HG02943 (cell line): Measurements from ENCODE around the gene SPTBN4.
"Not testable (repeated sequence)": the region's sequence is repeated elsewhere in the genome, so short reads cannot be mapped to it uniquely, and the experiment has no call there.

Experiments used
- ATAC-seq: cut with Tn5 transposase; IDR thresholded peaks from one replicate; pipeline ENCODE4 v1.9.1; 2021; ENCODE audit warnings: mild to moderate bottlenecking, low read depth, moderate library complexity; ENCODE audit not compliant: unreplicated experiment

Gene SPTBN4

DNA sequence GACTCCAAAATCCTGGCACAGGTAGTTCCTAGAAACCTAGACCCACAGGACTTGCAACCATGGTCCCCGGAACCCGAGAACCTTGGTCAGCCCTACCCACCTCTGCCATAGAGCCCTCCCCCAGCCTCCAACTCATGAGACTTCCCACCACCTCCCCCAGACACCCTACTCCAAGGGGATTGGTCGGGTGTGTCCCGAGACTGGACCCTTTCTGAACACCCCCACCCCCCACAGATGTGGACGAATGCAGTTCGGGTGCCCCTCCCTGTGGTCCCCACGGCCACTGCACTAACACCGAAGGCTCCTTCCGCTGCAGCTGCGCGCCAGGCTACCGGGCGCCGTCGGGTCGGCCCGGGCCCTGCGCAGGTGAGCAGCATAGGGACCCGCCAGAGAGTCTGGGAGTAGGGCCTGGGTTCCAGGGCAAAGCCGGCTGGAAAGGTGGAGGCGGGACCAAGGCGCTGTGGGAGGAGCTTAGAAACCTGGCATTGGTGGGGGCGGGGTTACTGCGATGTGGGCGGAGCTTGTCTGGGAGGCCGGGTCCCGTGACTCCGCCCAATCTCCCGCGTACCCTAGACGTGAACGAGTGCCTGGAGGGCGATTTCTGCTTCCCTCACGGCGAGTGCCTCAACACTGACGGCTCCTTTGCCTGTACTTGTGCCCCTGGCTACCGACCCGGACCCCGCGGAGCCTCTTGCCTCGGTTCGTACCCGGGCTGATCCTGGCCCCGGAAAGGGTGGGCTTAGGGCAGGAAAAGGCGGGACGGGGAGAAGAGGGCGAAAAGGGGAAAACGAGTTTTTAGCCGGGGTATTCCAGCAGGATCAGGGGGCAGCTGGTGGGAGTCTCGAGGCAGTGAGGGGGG, 146.3 kb downstream of the SPTBN4 start:
- ATAC-seq = no peak

DNA sequence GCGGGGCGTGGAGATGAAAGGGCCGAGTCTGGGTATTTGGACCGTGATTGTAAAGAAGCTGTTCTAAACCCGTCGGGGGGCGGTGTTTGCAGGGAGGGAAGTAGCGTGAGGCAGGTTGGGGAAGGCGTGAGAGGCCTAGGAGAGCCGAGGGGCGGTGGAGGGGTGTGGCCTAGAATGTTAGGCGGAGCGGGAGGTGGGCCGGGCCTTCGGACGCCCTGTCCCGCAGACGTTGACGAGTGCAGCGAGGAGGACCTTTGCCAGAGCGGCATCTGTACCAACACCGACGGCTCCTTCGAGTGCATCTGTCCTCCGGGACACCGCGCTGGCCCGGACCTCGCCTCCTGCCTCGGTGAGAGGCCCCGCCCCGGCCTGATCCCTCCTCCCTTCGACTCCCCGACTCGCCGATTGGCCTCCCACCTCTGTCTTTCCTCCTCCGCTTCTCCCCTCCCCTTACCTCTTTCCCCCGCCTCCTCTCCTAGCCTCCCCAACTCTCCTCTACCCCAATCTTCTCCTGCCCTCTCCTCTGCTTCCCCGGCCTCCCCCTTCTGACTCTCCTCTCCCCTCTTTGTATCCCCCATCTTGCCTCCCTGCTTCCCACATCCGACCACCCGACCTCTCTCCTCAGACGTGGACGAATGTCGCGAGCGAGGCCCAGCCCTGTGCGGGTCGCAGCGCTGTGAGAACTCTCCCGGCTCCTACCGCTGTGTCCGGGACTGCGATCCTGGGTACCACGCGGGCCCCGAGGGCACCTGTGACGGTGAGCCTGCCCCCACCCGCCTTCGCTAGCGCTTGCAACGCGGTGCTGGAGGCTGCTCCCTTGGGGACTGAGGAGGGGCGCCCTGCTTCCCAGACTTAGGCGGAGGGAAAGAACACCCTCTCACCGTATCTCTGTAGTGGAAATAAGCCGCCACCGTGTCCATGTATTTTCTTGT, 147.2 kb downstream of the SPTBN4 start:
- ATAC-seq = no peak

DNA sequence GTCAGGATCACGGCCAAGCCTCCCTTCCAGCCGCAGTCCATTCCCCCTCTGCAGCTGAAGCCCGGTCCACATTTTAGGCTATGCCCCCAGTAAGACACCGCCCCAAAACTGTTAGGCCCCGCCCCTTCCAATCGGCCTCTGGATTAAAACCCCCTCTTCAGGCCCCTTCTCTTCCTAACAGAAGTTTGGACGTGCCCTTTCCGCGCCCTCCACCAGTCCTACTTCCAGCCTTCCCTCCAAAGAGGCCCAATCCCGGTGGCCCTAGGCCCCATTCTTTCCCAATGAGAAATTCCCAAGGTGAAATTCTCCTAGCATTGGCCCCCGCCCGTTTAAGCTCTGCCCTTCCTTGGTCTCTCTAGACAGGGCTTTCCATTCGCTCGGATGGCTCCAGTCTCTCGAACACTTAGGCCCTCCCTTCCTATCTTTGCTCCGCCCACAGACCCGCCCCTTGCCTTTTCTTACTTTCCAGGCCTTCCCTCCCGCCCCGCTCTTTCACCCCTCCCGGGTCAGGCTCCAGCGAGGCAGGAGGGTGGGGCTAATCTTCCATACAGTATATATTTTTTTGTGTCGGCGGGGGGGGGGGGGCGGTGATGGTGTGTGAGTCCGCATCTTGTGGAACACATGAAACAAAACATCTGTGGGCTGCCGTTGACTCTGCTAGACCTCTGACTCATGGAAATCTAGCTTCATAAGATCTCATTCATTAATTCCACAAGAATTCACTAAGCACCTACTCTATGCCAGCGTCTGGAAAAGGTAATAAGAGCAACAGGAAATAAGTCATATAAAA, 148.0 kb downstream of the SPTBN4 start:
- no peak for ATAC-seq

DNA sequence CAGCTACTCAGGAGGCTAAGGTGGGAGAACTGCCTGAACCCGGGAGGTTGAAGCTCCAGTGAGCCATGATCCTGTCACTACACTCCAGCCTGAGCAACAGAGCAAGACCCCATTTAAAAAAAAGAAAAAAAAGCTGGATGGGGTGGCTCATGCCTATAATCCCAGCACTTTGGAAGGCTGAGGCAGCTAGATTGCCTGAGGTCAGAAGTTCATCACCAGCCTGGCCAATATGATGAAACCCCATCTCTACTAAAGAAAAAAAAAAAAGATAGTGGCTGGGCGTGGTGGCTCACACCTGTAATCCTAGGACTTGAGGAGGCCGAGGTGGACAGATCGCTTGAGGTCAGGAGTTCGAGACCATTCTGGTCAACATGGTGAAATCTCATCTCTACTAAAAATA, 149.4 kb downstream of the SPTBN4 start:
- no peak for ATAC-seq

DNA sequence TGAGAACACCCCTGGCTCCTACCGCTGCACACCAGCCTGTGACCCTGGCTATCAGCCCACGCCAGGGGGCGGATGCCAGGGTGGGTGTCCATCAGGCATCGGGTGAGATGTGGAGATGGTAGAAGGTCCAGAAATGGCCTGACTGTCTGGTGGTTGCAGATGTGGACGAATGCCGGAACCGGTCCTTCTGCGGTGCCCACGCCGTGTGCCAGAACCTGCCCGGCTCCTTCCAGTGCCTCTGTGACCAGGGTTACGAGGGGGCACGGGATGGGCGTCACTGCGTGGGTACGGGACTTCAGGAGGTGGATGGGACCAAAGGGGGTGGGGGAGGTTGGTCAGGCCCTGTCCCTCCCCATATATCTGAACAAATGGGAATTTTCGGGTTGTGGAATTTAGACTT, 150.1 kb downstream of the SPTBN4 start:
- no peak for ATAC-seq

DNA sequence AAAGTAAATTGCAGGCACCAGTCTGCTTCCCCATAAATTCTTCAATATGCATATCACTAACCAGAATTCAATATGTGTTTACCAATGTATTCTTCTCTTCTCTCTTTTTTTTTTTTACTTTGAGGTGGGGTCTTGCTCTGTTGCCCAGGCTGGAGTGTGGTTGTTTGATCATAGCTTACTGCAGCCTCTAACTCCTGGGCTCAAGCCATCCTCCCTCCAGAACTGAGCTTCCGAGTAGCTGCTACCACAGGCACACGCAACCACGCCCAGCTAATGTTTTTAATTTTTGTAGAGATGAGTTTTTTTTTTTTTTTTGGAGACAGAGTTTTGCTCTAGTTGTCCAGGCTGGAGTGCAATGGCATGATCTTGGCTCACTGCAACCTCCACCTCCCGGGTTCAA, 151.2 kb downstream of the SPTBN4 start:
- no peak for ATAC-seq

DNA sequence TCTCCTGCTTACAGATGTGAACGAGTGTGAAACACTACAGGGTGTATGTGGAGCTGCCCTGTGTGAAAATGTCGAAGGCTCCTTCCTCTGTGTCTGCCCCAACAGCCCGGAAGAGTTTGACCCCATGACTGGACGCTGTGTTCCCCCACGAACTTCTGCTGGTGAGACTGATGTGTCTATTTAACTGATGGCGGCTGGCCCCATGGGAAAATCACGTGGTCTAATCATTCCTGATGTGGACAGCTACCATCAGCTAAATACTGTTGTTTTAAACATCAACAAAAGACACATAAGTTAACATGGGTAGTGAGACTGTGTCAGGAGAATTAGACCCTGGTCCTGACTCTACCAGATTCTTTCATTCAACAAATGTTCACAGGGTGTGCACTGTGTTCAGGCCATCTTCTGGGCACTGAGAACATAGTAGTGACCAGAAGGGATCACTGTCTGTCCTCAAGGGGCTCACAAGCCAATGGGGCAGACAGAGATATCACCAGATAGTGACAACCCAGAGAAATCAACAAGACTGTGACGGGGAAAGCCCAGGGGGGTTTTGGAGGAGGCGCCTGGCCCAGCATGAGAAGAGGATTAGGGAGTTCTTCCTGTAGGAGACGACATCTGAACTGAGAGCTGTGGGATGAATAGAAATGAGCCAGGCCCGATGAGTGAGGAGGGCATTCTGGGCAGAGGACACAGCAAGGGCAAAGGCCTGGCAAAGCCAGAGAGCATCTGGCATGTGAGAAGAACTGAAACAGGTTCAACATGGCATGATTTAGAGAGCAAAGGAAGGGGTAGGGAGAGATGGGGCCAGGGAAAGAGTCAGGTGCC, 152.7 kb downstream of the SPTBN4 start:
- ATAC-seq = no peak

DNA sequence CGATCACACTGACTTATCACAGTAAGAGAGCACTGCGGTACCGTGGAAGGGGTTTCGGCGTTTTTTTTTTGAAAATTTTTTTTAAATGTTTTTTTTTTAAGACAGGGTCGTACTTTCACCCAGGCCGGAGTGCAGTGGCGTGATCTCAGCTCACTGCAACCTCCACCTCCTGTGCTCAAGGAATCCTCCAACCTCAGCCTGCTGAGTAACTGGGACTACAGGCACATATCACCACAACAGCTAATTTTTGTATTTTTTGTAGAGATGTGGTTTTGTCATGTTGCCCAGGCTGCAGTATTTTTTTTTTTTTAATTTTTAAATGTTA, 153.3 kb downstream of the SPTBN4 start:
- ATAC-seq = no peak

DNA sequence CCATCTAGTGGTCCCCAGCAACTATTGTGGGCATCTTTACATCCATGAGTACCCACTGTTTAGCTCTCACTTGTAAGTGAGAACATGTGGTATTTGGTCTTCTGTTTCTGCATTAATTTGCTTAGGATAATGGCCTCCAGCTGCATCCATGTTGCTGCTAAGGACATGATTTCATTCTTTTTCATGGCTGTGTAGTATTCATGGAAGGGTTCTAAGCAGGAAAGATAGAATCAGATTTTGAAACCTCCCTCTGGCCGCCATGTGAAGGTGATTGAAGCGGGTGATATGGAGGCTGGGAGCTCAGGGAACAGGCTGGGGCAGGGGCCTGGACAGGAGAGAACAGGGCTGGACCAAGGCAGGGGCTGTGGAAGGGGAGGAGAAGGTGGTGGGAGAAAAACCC, 154.5 kb downstream of the SPTBN4 start:
- no peak for ATAC-seq

DNA sequence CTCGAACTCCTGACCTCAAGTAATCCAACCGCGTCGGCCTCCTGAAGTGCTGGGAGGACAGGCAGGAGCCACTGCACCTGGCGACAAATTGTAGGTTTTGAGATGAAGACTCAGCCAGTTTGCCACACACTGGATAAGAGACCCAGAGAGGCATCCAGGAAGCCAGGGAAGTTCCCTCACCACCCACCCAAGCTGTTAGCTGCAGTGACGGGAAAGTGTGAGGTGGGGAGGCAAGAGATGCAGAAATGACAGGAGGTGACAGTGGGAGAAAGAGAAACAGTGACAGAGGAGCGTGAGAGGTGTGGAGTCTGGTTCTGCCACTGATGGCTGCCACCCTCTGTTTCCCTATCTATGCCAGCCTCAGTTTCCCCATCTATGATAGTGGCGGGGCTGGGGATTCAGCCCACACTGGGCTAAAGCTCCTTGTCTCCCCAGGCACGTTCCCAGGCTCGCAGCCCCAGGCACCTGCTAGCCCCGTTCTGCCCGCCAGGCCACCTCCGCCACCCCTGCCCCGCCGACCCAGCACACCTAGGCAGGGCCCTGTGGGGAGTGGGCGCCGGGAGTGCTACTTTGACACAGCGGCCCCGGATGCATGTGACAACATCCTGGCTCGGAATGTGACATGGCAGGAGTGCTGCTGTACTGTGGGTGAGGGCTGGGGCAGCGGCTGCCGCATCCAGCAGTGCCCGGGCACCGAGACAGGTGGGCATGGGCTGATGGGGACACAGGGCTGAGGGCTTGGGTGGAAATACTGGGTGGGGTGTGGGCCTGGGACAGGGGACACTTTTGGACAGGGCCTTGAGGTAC, 155.4 kb downstream of the SPTBN4 start:
- ATAC-seq = no peak

DNA sequence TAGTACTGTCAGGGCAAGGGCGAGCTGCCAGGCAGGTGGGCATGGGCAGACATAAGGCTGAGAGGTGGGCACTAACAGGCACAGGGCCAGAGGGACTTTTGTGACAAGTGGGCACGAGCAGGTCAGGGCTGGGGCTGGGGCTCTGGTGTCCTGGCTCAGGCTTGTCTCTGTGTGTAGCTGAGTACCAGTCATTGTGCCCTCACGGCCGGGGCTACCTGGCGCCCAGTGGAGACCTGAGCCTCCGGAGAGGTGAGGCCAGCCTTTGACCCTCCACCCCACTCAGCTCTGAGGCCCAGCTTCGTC, 155.9 kb downstream of the SPTBN4 start:
- no peak for ATAC-seq

DNA sequence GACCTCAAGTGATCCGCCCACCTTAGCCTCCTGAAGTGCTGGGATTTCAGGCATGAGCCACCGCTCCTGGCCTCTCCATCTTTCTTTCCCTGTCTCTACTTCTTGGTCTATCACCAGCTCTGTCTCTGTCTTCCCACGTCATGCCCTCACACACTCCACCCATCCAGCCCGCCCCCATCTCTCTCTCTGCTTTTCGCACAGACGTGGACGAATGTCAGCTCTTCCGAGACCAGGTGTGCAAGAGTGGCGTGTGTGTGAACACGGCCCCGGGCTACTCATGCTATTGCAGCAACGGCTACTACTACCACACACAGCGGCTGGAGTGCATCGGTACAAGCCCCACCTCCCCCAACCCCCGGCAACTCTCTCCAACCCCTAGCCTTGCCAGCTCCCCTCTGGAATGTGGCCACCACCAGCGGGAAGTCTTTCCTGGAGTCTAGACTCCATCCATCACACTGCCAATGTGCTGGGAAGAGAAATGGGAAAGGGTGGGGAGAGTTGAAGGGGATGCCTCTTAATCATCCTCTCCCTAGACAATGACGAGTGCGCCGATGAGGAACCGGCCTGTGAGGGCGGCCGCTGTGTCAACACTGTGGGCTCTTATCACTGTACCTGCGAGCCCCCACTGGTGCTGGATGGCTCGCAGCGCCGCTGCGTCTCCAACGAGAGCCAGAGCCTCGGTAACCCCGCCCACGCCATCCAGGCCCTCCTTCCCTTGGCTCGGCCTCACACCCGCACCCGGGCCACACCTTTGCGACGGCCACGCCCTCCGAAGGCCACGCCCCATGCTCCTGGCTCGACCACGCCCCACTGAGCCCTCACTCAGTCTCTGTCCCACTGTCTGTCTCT, 156.8 kb downstream of the SPTBN4 start:
- ATAC-seq = no peak

DNA sequence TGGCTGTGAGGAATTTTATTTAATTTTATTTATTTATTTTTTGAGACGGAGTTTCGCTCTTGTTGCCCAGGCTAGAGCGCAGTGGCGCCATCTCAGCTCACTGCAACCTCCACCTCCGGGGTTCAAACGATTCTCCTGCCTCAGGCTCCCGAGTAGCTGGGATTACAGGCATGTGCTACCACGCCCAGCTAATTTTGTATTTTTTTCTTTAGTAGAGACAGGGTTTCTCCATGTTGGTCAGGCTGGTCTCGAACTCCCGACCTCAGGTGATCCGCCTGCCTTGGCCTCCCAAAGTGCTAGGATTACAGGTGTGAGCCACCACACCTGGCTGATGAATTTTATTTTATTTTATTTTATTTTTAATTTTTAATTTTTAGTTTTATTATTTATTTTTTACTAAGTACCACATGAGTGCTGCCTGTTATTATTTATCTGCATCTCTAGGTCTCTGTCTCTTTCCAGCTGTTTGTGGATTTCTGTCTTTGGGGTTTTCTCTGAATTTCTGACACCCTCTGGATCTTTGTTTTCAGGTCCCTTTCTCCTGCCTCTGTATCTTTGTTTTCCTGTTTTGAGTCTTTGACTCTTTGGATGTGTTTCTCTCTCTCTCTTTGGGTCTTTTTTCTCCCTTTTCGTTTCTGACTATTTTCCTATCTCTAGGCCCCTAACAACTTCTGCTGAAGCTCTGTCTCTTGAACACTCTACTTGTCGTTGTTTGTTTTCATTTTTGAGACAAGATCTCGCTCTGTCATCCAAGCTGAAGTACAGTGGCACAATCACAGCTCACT, 157.8 kb downstream of the SPTBN4 start:
- not testable (repeated sequence) for ATAC-seq

DNA sequence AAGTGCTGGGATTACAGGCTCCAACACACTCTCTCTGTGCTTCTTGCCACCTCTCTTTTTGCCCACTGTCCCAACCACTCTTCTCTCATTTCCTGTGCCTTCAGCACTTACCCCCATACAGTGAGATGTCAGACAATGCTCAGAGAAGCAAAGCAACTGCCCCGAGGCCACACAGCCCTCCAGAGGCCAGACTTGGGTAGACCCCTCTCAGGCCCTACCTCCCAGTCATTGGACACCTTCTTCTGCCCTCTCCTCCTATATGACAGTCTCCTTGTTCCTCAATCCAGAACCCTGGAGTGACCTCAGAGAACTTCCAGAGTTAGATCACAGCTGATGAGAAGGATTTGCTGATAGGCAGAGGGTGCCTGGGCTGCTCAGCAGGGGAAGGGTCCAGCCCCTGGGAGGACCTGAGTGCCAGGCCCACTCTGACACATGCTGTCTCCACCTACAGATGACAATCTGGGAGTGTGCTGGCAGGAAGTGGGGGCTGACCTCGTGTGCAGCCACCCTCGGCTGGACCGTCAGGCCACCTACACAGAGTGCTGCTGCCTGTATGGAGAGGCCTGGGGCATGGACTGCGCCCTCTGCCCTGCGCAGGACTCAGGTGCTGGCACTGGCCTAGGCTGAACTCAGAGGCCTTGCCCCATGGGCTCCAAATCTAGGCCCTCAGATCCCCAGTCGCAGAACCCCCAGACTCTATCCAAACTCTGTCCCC, 158.8 kb downstream of the SPTBN4 start:
- no peak for ATAC-seq
